Skin epidermis (tissue), 12 donors: ENCODE measurements around the gene POU2AF2.

Experiments
- H3K27ac ChIP-seq, 21 experiments: fragments of 200-600 bp; sonication (generic) in 11 of 21; one replicate each; pipeline ENCODE4 v1.5.0; 2020; ENCODE audit warnings: mild to moderate bottlenecking in 3 of 21, inconsistent platforms in 2 of 21, moderate library complexity in 2 of 21
- H3K4me3 ChIP-seq, 7 experiments: fragments of 200-600 bp; sonication (generic) in 2 of 7; one replicate each; pipeline ENCODE4 v1.5.0; 2020; ENCODE audit warnings: inconsistent platforms in 2 of 7, mild to moderate bottlenecking in 2 of 7, moderate library complexity in 1 of 7

Gene POU2AF2

GRCh38 chr11:111325259-111325658, 79.7 kb downstream of the POU2AF2 start:
- Histone ChIP-seq H3K27ac (peak overlapping the region in 1 of 21 experiments; percentile 51), H3K4me3 (no peak overlapping the region)

DNA sequence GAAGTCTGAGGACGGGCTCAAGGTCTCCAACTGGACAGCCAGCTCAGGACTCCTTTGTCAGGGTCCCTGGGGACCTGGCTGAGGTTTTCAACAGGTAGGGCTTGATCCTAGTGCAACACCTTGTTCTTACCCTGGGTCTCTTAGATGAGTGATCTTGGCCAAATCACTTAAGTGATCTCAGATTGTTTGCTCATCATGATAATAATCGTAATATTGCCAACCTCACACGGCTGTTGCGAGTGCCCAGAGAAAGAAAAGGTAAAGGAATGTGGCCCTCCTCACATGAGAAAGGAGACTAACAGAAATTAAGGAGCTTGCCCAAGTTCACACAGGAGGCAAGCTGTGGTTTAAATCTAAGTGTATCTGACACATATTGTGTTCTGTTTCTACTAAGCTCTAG, 81.3 kb downstream of the POU2AF2 start:
- Histone ChIP-seq H3K4me3 (no peak overlapping the region), H3K27ac (no peak overlapping the region)

DNA sequence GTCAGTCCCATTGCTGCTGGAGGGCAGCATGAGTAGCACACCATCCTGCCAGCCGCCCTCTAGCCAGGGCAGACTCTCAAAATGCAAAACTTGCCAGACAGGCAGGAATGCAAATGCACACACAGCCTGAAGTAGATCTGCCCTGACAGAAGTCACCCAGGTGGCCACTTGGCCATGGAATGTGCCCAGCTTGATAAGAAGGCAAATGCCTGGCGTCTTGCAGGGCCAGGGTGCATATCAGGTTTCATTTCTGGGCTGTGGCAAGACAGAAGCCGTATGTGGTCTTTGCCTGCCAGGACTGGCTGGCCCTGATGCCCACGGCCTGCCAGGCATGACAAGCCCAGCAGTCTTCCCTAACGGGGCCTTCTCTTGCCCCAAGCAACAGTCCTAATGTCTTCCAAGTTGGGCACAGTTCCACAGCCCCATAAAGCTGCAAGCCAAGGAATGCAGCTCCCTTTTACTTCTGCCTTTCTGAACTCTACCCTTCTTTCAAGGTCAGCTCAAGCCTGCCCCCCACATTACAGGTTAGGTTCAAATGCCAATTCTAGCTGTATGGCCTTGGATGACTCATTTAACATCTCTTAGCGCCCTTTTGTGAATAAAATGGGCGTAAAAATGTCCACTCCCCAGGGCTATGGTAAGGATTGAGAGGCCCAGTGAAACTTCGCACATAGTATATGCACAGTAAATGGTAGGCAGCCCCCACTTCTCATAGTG, 82.5 kb downstream of the POU2AF2 start:
- H3K4me3 ChIP-seq: no peak overlapping the region

GRCh38 chr11:111329306-111330204, 84.0 kb downstream of the POU2AF2 start:
- H3K27ac ChIP-seq: peak overlapping the region in 1 of 21 experiments; percentile 22

More for the DNA sequence above, 82.5 kb downstream of the POU2AF2 start:
- no peak overlapping the region for H3K27ac ChIP-seq

GRCh38 chr11:111330234-111330893, 84.8 kb downstream of the POU2AF2 start:
- Histone ChIP-seq H3K27ac (no peak overlapping the region), H3K4me3 (no peak overlapping the region)

More at GRCh38 chr11:111329306-111330204, 84.0 kb downstream of the POU2AF2 start:
- H3K4me3 ChIP-seq: no peak overlapping the region

GRCh38 chr11:111331711-111332479, 86.4 kb downstream of the POU2AF2 start:
- Histone ChIP-seq H3K27ac (peak overlapping the region in 2 of 21 experiments; percentile 33 to 51), H3K4me3 (no peak overlapping the region)

DNA sequence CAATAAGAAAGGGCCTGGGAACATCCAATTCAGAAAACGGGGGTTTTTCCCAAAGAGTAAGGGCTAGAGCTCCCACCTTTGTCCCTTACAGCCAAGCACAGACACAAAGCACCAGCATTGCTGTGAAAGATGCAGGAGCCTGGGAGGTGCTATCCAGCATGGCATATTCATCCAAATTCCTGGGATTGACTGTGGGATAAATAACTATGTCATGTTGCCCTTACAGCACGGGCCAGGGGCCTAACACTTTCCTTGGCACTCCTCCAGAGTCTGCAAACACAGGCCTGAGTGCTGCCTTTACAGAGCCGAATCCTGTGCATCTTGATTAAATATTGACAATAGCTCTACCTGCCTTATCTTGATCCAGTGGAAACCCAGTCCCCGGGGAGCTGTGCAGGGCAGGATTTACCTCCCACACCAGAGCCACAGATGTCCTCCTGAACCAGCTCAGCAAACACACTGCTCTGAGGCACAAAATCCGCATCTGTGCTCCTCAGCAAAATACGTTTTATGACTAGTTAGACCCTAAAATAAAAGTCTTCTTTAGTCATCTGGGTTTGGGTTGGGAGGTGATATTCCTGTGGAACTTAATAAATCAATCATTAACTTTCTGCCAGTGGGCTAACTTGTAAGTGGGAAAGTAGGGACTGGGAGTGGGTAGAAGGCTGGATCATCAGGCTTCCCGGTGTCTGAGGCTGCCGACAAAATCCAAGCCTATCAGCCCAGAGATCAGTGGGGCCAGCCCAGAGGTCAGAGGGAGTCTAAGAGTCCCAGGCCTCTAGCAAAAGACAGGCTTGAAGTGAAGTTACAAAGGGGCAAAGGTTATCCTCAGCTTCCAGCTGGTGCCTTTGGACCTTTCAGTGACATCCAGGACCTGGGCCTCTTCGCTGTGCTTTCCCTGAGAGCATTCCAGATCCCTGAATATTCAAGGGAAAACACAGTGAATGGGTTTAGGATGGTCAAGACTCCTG, 89.3 kb downstream of the POU2AF2 start:
- Histone ChIP-seq H3K27ac (no peak overlapping the region), H3K4me3 (no peak overlapping the region)

DNA sequence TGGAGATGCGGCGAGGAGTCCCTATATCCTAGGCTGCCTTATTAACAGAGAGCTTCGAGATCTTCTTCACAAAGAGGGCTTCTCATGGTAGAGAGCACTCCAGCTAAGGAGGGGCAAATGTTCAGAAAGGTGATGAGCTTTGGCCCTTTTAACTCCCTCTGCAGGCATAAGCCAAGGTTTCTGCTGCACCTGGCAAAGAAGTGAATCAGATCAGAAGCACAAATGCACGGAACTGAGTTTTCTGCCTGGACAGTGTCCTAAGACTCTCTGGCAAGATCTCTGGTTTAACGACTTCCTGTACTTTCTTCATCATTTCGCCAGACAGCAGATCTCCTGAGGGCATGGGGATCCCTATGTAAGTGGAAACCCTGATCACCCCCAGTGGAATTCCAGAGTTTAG, 90.0 kb downstream of the POU2AF2 start:
- H3K4me3 ChIP-seq: no peak overlapping the region
- no peak overlapping the region for H3K27ac ChIP-seq
